HG03520 (cell line): Measurements from ENCODE around the gene CRISPLD2.

Source experiments
- ATAC-seq: cut with Tn5 transposase; IDR thresholded peaks from one replicate; pipeline ENCODE4 v1.9.1; 2021; ENCODE audit warnings: mild to moderate bottlenecking, moderate library complexity; ENCODE audit not compliant: unreplicated experiment

CRISPLD2 gene

GRCh38 chr16:84879569-84880487 lies 60.0 kb downstream of the CRISPLD2 start:
- no peak for ATAC-seq

GRCh38 chr16:84881702-84882521 lies 62.1 kb downstream of the CRISPLD2 start:
- no peak for ATAC-seq

- no peak for ATAC-seq
Measured at GRCh38 chr16:84883301-84883700, 63.5 kb downstream of the CRISPLD2 start.

GRCh38 chr16:84884246-84884595 lies 64.4 kb downstream of the CRISPLD2 start:
- no peak for ATAC-seq

GRCh38 chr16:84884596-84885341 lies 65.0 kb downstream of the CRISPLD2 start:
- ATAC-seq = no peak

- ATAC-seq = no peak
Measured at GRCh38 chr16:84885342-84885910, 65.6 kb downstream of the CRISPLD2 start.

GRCh38 chr16:84886497-84887090 lies 66.8 kb downstream of the CRISPLD2 start:
- ATAC-seq = no peak

GRCh38 chr16:84887207-84887606 lies 67.4 kb downstream of the CRISPLD2 start:
- no peak for ATAC-seq

- ATAC-seq = no peak
Measured at GRCh38 chr16:84888450-84888849, 68.7 kb downstream of the CRISPLD2 start.

GRCh38 chr16:84889066-84889465 lies 69.3 kb downstream of the CRISPLD2 start:
- no peak for ATAC-seq

- ATAC-seq = no peak
Measured at GRCh38 chr16:84890427-84890826, 70.6 kb downstream of the CRISPLD2 start.

- ATAC-seq = no peak
Measured at GRCh38 chr16:84891149-84891795, 71.5 kb downstream of the CRISPLD2 start.

GRCh38 chr16:84892097-84892496 lies 72.3 kb downstream of the CRISPLD2 start:
- ATAC-seq = no peak

GRCh38 chr16:84893467-84893848 lies 73.7 kb downstream of the CRISPLD2 start:
- no peak for ATAC-seq

GRCh38 chr16:84893849-84894599 lies 74.2 kb downstream of the CRISPLD2 start:
- ATAC-seq = no peak

- ATAC-seq = no peak
Measured at GRCh38 chr16:84895016-84895415, 75.2 kb downstream of the CRISPLD2 start.

GRCh38 chr16:84896847-84897246 lies 77.1 kb downstream of the CRISPLD2 start:
- ATAC-seq = no peak

GRCh38 chr16:84897911-84898377 lies 78.2 kb downstream of the CRISPLD2 start:
- no peak for ATAC-seq

GRCh38 chr16:84898447-84898846 lies 78.7 kb downstream of the CRISPLD2 start:
- no peak for ATAC-seq
